ENCODE data around the gene OR51I1.

The OR51I1 gene

DNA sequence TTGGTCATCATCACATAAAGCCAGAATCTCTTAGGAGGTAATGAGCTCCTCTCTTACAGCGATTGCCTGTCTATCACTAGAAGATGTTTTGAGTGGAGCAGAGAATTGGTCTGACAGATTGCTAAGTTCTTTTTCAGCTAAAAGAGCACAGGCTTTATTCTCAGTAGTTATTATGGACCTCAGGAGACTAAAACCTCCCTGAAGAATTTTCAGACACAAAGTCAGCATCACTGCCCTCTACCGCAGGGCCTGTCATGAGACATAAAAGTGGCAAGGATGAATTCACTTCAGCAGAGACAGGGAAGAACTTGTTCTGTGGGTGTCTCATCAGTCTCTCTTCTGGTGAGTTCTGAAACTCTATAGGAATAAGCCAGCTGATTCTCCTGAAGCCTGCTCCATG, 7.7 kb upstream of the OR51I1 start, which contains the start of gene OR51I2:
Gene OR51I2 (plus strand): TSS at position 301 of the 400 bp plus-strand sequence. CDS start 4,166 bp downstream, outside the sequence.
- H3K36me3 ChIP-seq (ENCODE audit: control insufficient read depth, insufficient read depth, low read length) = no peaks in the 10 kb centered on the region
- H3K4me1 ChIP-seq (ENCODE audit: control insufficient read depth, insufficient read depth, low read length) = no peaks in the 10 kb centered on the region
- no peak within 1 kb of the TSS for H3K4me3 ChIP-seq (ENCODE audit: low read length)
- H3K9ac ChIP-seq (ENCODE audit: low read length) = no peak within 1 kb of the TSS
- no peaks in the 10 kb centered on the region for H3K27me3 ChIP-seq (ENCODE audit: control insufficient read depth, insufficient read depth, low read length)
- no peaks in the 10 kb centered on the region for H3K9me3 ChIP-seq (ENCODE audit: control insufficient read depth, low read length)

DNA sequence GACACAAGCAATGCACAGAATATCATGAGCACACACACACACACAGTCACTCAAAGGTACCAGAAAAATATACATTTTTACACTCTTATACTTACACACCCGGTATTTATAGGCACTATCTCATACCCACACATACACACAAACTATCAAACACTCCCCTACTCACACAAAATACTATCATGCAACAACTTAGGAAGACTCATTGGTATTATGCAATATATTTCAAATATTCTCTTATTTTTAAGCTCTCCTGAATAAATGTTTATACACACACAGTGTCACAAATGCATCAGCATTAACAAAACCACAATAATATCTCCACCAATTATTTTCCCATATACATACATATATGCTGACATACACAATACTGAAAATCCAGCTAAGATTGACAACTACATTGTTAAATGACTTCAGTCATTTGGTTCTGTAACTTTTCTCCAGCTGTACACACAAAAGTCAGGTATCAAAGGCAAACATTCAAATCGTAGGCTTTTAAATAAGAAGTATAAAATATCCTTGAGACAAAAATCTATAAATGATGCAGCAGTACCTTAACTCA, 2.6 kb upstream of the OR51I1 start:
- no peak overlapping the region for H3K9ac ChIP-seq (ENCODE audit: low read length)
- H3K9me3 ChIP-seq (ENCODE audit: control insufficient read depth, low read length) = no peaks in the 10 kb centered on the region
- H3K36me3 ChIP-seq (ENCODE audit: control insufficient read depth, insufficient read depth, low read length) = no peaks in the 10 kb centered on the region
- no peaks in the 10 kb centered on the region for H3K4me1 ChIP-seq (ENCODE audit: control insufficient read depth, insufficient read depth, low read length)
- no peak overlapping the region for H3K4me3 ChIP-seq (ENCODE audit: low read length)
- no peaks in the 10 kb centered on the region for H3K27me3 ChIP-seq (ENCODE audit: control insufficient read depth, insufficient read depth, low read length)

DNA sequence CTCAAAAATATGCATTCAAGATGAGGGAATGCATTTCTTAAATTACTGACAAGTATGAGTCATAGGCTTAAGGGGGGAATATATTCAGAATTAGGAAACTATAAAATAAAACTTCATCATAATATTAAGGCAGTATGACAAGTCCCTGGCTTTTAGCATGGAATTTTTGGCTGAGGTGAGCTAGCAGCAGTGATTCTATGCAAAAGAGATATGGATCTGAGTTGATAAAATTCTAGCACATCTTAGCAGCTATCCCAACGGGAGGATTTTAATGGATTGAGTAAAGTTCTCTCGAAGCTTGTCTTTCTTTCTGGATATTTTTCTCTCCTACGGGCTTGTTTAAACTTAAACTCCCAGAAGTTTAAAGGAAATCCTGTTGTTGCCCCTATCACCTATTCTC, 18.2 kb downstream of the OR51I1 start:
- H3K9me3 ChIP-seq (ENCODE audit: control insufficient read depth, low read length) = no peaks in the 10 kb centered on the region
- H3K4me1 ChIP-seq (ENCODE audit: control insufficient read depth, insufficient read depth, low read length) = no peaks in the 10 kb centered on the region
- no peaks in the 10 kb centered on the region for H3K27me3 ChIP-seq (ENCODE audit: control insufficient read depth, insufficient read depth, low read length)
- H3K9ac ChIP-seq (ENCODE audit: low read length) = no peak overlapping the region
- no peaks in the 10 kb centered on the region for H3K36me3 ChIP-seq (ENCODE audit: control insufficient read depth, insufficient read depth, low read length)
- H3K4me3 ChIP-seq (ENCODE audit: low read length) = no peak overlapping the region

GRCh38 chr11:5421811-5422210, 19.5 kb downstream of the OR51I1 start, which contains the start of gene OR51Q1:
OR51Q1 (plus strand) TSS chr11:5422111; CDS start chr11:5422201, 90 bp downstream.
- Histone ChIP-seq H3K4me1 (ENCODE audit: control insufficient read depth, insufficient read depth, low read length) (no peaks in the 10 kb centered on the region), H3K4me3 (ENCODE audit: low read length) (no peak within 1 kb of the TSS), H3K9me3 (ENCODE audit: control insufficient read depth, low read length) (no peaks in the 10 kb centered on the region), H3K27me3 (ENCODE audit: control insufficient read depth, insufficient read depth, low read length) (no peaks in the 10 kb centered on the region), H3K36me3 (ENCODE audit: control insufficient read depth, insufficient read depth, low read length) (no peaks in the 10 kb centered on the region), H3K9ac (ENCODE audit: low read length) (no peak within 1 kb of the TSS)

- Histone ChIP-seq H3K27me3 (ENCODE audit: control insufficient read depth, insufficient read depth, low read length) (no peaks in the 10 kb centered on the region), H3K4me3 (ENCODE audit: low read length) (no peak overlapping the region), H3K4me1 (ENCODE audit: control insufficient read depth, insufficient read depth, low read length) (no peaks in the 10 kb centered on the region), H3K9me3 (ENCODE audit: control insufficient read depth, low read length) (no peaks in the 10 kb centered on the region), H3K9ac (ENCODE audit: low read length) (no peak overlapping the region), H3K36me3 (ENCODE audit: control insufficient read depth, insufficient read depth, low read length) (no peaks in the 10 kb centered on the region)
Observed at GRCh38 chr11:5420993-5421392, 20.3 kb downstream of the OR51I1 start.

- no peak overlapping the region for H3K9ac ChIP-seq (ENCODE audit: low read length)
- no peak overlapping the region for H3K4me3 ChIP-seq (ENCODE audit: low read length)
- H3K36me3 ChIP-seq (ENCODE audit: control insufficient read depth, insufficient read depth, low read length) = no peaks in the 10 kb centered on the region
- no peaks in the 10 kb centered on the region for H3K9me3 ChIP-seq (ENCODE audit: control insufficient read depth, low read length)
- no peaks in the 10 kb centered on the region for H3K4me1 ChIP-seq (ENCODE audit: control insufficient read depth, insufficient read depth, low read length)
- no peaks in the 10 kb centered on the region for H3K27me3 ChIP-seq (ENCODE audit: control insufficient read depth, insufficient read depth, low read length)
Observed at GRCh38 chr11:5405173-5405572, 36.1 kb downstream of the OR51I1 start.

GRCh38 chr11:5398936-5399335, 42.4 kb downstream of the OR51I1 start:
- Histone ChIP-seq H3K4me1 (ENCODE audit: control insufficient read depth, insufficient read depth, low read length) (no peaks in the 10 kb centered on the region), H3K4me3 (ENCODE audit: low read length) (no peak overlapping the region), H3K9me3 (ENCODE audit: control insufficient read depth, low read length) (no peaks in the 10 kb centered on the region), H3K9ac (ENCODE audit: low read length) (no peak overlapping the region), H3K36me3 (ENCODE audit: control insufficient read depth, insufficient read depth, low read length) (no peaks in the 10 kb centered on the region), H3K27me3 (ENCODE audit: control insufficient read depth, insufficient read depth, low read length) (no peaks in the 10 kb centered on the region)

- Histone ChIP-seq H3K4me1 (ENCODE audit: control insufficient read depth, insufficient read depth, low read length) (no peaks in the 10 kb centered on the region), H3K27me3 (ENCODE audit: control insufficient read depth, insufficient read depth, low read length) (no peaks in the 10 kb centered on the region), H3K9ac (ENCODE audit: low read length) (no peak overlapping the region), H3K4me3 (ENCODE audit: low read length) (no peak overlapping the region), H3K9me3 (ENCODE audit: control insufficient read depth, low read length) (no peaks in the 10 kb centered on the region), H3K36me3 (ENCODE audit: control insufficient read depth, insufficient read depth, low read length) (no peaks in the 10 kb centered on the region)
Observed at GRCh38 chr11:5394091-5394490, 47.2 kb downstream of the OR51I1 start.
